Gastrocnemius medialis (tissue), 4 donors: Measurements from ENCODE around the gene PARD3B.

Source experiments
- POLR2A ChIP-seq, 2 donors: fragments of 450-650 bp; IDR thresholded peaks; one replicate each; pipeline ENCODE4 v1.6.1; 2017; ENCODE audit warnings: antibody characterized with exemption in 2 of 2, mild to moderate bottlenecking in 2 of 2, moderate library complexity in 2 of 2
- TF ChIP-seq, protein P1 (sequence below), 5 experiments: fragments of 450-650 bp in 3 of 5; fragments of 200-600 bp in 2 of 5; sonication (generic) in 2 of 5; IDR thresholded peaks in 4 of 5; conservative IDR thresholded peaks in 1 of 5; 1 replicate in 4 of 5; 2 replicates in 1 of 5; pipeline ENCODE4 v1.5.1; 2016 to 2019; ENCODE audit warnings: antibody characterized with exemption in 5 of 5, mild to moderate bottlenecking in 3 of 5, moderate library complexity in 3 of 5

DNA sequence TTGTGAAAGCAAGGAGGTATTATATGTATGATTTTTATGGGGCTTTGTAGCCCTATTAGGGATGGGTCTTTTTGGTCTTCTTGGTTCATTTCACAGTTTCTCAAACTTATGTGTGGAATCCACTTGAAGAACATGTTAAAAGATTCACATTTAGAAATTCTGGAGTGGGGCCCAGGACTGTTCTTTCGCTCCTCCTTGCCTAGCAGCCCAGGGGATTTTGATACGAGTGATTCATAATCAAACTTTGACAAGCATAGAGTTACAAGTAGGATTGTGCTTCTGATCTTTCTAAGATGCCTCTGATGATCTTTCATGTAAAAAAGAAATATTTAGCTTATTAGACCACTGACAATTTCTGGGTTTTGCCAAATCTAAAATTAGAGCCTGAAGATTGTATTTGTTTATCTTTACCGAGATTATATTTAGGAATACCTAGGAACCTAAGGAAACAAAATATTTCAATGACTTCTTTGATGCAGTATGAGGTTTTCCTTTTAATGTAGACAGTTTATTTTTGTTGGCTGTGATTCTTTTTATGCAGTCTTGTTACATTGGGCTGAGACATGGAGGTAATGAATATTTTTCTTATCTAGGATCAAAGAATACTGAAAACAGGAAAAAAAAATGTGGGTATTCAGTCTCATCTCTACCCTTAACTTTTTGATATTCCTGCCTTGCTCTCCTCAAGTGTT, 324.0 kb downstream of the PARD3B start:
- TF ChIP-seq, protein P1, sequence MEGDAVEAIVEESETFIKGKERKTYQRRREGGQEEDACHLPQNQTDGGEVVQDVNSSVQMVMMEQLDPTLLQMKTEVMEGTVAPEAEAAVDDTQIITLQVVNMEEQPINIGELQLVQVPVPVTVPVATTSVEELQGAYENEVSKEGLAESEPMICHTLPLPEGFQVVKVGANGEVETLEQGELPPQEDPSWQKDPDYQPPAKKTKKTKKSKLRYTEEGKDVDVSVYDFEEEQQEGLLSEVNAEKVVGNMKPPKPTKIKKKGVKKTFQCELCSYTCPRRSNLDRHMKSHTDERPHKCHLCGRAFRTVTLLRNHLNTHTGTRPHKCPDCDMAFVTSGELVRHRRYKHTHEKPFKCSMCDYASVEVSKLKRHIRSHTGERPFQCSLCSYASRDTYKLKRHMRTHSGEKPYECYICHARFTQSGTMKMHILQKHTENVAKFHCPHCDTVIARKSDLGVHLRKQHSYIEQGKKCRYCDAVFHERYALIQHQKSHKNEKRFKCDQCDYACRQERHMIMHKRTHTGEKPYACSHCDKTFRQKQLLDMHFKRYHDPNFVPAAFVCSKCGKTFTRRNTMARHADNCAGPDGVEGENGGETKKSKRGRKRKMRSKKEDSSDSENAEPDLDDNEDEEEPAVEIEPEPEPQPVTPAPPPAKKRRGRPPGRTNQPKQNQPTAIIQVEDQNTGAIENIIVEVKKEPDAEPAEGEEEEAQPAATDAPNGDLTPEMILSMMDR (IDR thresholded peaks at IDR 0.05 in 4 of 5, conservative IDR thresholded peaks at IDR 0.05 in 1 of 5), result no peak
- TF ChIP-seq POLR2A (IDR thresholded peaks at IDR 0.05), result no peak
